ENCODE measurements around the gene SMARCC2. TPM values are rescaled to one million over a fixed set of nuclear protein-coding genes. Genes with fewer than 3 reads are reported as not detected.

The SMARCC2 gene
- total RNA-seq, 2 donors from 2014 or later = 80.1 to 84.2 TPM

- Histone ChIP-seq H3K9ac (ENCODE audit: low read depth in 2 of 2, low read length in 2 of 2) (no peak overlapping the region), H3K36me3 (peaks cover 15% of the 10 kb centered on the region), H3K4me3 (no peak overlapping the region), H3K27ac (no peak overlapping the region), H3K9me3 (no peaks in the 10 kb centered on the region), H3K27me3 (no peaks in the 10 kb centered on the region), H3K4me1 (no peaks in the 10 kb centered on the region)
- no peak for DNase-seq
- TF ChIP-seq CTCF (IDR thresholded peaks at IDR 0.05) = no peak
- intact Hi-C loops (cut with DNase I) = no loop called here
Observed at GRCh38 chr12:56141946-56142784, 47.1 kb downstream of the SMARCC2 start.

DNA sequence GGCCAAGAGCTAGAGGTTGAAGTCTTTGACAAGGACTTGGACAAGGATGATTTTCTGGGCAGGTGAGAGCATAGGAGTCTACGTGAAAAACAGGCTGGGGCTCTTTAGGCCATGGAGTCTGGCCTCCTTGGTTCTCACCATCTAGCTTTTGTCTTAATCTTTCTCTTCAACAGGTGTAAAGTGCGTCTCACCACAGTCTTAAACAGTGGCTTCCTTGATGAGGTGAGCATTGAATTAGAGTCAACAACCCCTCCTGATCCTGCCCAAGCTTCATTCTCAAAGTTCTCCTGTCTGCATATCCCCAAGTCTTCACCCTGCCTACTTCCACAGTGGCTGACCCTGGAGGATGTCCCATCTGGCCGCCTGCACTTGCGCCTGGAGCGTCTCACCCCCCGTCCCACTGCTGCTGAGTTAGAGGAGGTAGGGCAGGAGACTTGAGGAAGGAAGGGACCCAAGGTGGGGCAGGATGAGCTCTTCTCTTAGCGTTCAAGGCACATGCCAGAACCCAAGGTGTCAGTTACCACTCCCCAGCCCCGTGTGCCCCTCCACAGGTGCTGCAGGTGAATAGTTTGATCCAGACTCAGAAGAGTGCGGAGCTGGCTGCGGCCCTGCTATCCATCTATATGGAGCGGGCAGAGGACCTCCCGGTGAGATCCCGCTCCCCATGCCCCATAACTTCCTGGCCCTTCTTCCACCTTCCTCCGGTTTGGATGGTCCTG, 51.3 kb downstream of the SMARCC2 start:
- Histone ChIP-seq H3K36me3 (peaks cover 17% of the 10 kb centered on the region), H3K27ac (no peak overlapping the region), H3K9me3 (no peaks in the 10 kb centered on the region), H3K4me1 (no peaks in the 10 kb centered on the region), H3K9ac (ENCODE audit: low read depth in 2 of 2, low read length in 2 of 2) (no peak overlapping the region), H3K27me3 (no peaks in the 10 kb centered on the region), H3K4me3 (no peak overlapping the region)
- no peak for TF ChIP-seq CTCF (IDR thresholded peaks at IDR 0.05)
- DNase-seq = no peak
- intact Hi-C loops (cut with DNase I) = no loop called here

GRCh38 chr12:56134897-56135296, 54.4 kb downstream of the SMARCC2 start:
- intact Hi-C loops (cut with DNase I) = no loop called here
- H3K4me1 ChIP-seq = peaks cover 1% of the 10 kb centered on the region
- no peak for DNase-seq
- TF ChIP-seq CTCF (IDR thresholded peaks at IDR 0.05) = no peak
- H3K27ac ChIP-seq = no peak overlapping the region
- H3K27me3 ChIP-seq = no peaks in the 10 kb centered on the region
- no peak overlapping the region for H3K4me3 ChIP-seq
- H3K9me3 ChIP-seq = no peaks in the 10 kb centered on the region
- H3K9ac ChIP-seq (ENCODE audit: low read depth in 2 of 2, low read length in 2 of 2) = no peak overlapping the region
- peaks cover 12% of the 10 kb centered on the region for H3K36me3 ChIP-seq

GRCh38 chr12:56130876-56131275, 58.4 kb downstream of the SMARCC2 start:
- Histone ChIP-seq H3K4me1 (peaks cover 14% of the 10 kb centered on the region), H3K27me3 (no peaks in the 10 kb centered on the region), H3K27ac (no peak overlapping the region), H3K36me3 (peaks cover 5% of the 10 kb centered on the region), H3K9me3 (no peaks in the 10 kb centered on the region), H3K4me3 (no peak overlapping the region), H3K9ac (ENCODE audit: low read depth in 2 of 2, low read length in 2 of 2) (peak overlapping the region in 1 of 2 donors; percentile 9)
- no peak for DNase-seq
- TF ChIP-seq CTCF (IDR thresholded peaks at IDR 0.05) = no peak
- intact Hi-C loops (cut with DNase I) = no loop called here

GRCh38 chr12:56129942-56130495, 59.3 kb downstream of the SMARCC2 start:
- Histone ChIP-seq H3K27ac (peak overlapping the region; percentile 77), H3K9ac (ENCODE audit: low read depth in 2 of 2, low read length in 2 of 2) (peak overlapping the region in 1 of 2 donors; percentile 100), H3K4me1 (peaks cover 14% of the 10 kb centered on the region), H3K36me3 (peaks cover 5% of the 10 kb centered on the region), H3K9me3 (no peaks in the 10 kb centered on the region), H3K4me3 (no peak overlapping the region), H3K27me3 (no peaks in the 10 kb centered on the region)
- TF ChIP-seq CTCF (IDR thresholded peaks at IDR 0.05) = no peak
- DNase-seq = no peak
- intact Hi-C loops (cut with DNase I) = loop anchor here (5.0 kb wide), 1 partner anchor 32 kb away; no protein-coding TSS in a partner anchor
